ENCODE results near the gene LEUTX.

- TF ChIP-seq, protein P1, sequence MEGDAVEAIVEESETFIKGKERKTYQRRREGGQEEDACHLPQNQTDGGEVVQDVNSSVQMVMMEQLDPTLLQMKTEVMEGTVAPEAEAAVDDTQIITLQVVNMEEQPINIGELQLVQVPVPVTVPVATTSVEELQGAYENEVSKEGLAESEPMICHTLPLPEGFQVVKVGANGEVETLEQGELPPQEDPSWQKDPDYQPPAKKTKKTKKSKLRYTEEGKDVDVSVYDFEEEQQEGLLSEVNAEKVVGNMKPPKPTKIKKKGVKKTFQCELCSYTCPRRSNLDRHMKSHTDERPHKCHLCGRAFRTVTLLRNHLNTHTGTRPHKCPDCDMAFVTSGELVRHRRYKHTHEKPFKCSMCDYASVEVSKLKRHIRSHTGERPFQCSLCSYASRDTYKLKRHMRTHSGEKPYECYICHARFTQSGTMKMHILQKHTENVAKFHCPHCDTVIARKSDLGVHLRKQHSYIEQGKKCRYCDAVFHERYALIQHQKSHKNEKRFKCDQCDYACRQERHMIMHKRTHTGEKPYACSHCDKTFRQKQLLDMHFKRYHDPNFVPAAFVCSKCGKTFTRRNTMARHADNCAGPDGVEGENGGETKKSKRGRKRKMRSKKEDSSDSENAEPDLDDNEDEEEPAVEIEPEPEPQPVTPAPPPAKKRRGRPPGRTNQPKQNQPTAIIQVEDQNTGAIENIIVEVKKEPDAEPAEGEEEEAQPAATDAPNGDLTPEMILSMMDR (IDR thresholded peaks at IDR 0.05), result no peak
- TF ChIP-seq REST (IDR thresholded peaks at IDR 0.05; ENCODE audit: insufficient read depth in 1 of 2, low read depth in 2 of 2, low read length in 1 of 2) (no peak), POLR2AphosphoS5 (IDR thresholded peaks at IDR 0.05; ENCODE audit: low read depth, low read length) (no peak), SIN3A (IDR thresholded peaks at IDR 0.05; ENCODE audit: borderline replicate concordance, insufficient read depth, low read depth, low read length) (no peak), TCF7L2 (IDR thresholded peaks at IDR 0.05; ENCODE audit: low read depth, low read length) (no peak)
Measured at GRCh38 chr19:39818626-39819097, 40.0 kb downstream of the LEUTX start.

Measured in Panc1 (cell line).